ENCODE results near the gene TLX1.

GRCh38 chr10:101141616-101142532 is 10.8 kb downstream of the TLX1 start:
- TF ChIP-seq CTCF (IDR thresholded peaks at IDR 0.05; ENCODE audit: insufficient read depth, low read length, poor library complexity, severe bottlenecking) (peak; percentile 92), EZH2phosphoT487 (conservative IDR thresholded peaks at IDR 0.05; ENCODE audit: low read length) (no peak)

Measured in SU-DHL-6 (cell line).